ENCODE results near the gene PIGK. TPM values are rescaled to one million over a fixed set of nuclear protein-coding genes. Genes with fewer than 3 reads are reported as not detected.

The PIGK gene
- polyA plus RNA-seq, 3 donors = 4.0 to 24.7 (median 19.4) TPM

DNA sequence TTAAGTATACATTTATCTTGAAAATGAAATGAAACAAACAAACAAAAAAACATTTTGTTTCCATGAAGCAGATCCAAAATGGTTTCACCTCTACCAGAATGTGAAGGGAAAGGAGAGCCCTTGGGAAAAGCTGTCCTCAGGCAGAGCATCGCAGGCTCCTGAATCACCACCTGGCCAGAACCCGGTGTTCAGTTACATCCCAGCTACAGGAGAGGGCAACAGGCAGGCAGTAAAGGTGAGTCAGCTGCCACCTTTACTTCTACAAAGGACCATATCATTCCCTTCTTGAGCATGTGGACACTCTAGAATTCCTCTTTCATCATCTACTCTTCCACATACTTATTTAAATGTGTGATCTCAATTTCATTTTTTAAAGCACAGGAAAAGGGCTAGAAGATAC, 151.2 kb downstream of the PIGK start:
- H3K9me3 ChIP-seq (replicated peaks in 1 of 2; ENCODE audit: control insufficient read depth in 1 of 2, insufficient read depth in 1 of 2, low read length in 2 of 2) = no peaks in the 10 kb centered on the region
- H3K4me1 ChIP-seq (ENCODE audit: control insufficient read depth in 1 of 2, insufficient read depth in 2 of 2, low read length in 2 of 2) = no peaks in the 10 kb centered on the region
- H3K27ac ChIP-seq (ENCODE audit: low read depth in 1 of 2, low read length in 2 of 2) = no peak overlapping the region
- H3K79me2 ChIP-seq (ENCODE audit: insufficient read depth, low read length) = no peaks in the 10 kb centered on the region
- H3K4me3 ChIP-seq (replicated peaks in 1 of 3; ENCODE audit: low read depth in 2 of 3, low read length in 3 of 3) = no peak overlapping the region
- no peak overlapping the region for H3K27ac Mint-ChIP-seq
- no peak overlapping the region for H2AFZ ChIP-seq (ENCODE audit: insufficient read depth, low read depth, low read length, poor library complexity, severe bottlenecking)
- H3K36me3 Mint-ChIP-seq = no peaks in the 10 kb centered on the region
- peaks cover 0 to 4% (median 0%) of the 10 kb centered on the region in 7 donors for H3K9me3 Mint-ChIP-seq
- TF ChIP-seq, protein P1, sequence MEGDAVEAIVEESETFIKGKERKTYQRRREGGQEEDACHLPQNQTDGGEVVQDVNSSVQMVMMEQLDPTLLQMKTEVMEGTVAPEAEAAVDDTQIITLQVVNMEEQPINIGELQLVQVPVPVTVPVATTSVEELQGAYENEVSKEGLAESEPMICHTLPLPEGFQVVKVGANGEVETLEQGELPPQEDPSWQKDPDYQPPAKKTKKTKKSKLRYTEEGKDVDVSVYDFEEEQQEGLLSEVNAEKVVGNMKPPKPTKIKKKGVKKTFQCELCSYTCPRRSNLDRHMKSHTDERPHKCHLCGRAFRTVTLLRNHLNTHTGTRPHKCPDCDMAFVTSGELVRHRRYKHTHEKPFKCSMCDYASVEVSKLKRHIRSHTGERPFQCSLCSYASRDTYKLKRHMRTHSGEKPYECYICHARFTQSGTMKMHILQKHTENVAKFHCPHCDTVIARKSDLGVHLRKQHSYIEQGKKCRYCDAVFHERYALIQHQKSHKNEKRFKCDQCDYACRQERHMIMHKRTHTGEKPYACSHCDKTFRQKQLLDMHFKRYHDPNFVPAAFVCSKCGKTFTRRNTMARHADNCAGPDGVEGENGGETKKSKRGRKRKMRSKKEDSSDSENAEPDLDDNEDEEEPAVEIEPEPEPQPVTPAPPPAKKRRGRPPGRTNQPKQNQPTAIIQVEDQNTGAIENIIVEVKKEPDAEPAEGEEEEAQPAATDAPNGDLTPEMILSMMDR (IDR thresholded peaks at IDR 0.05) = no peak
- peaks cover 0 to 18% (median 2%) of the 10 kb centered on the region in 3 donors for H3K27me3 Mint-ChIP-seq (ENCODE audit: low read depth in 3 of 3)
- DNase-seq = no peak
- no peak overlapping the region for H3K4me3 Mint-ChIP-seq
- 100% methylated on average over 2 of the region's 2 CpGs for WGBS (ENCODE audit: insufficient coverage)
- H3K4me2 ChIP-seq (replicated peaks; ENCODE audit: extremely low read depth, low read length, poor library complexity, severe bottlenecking) = no peak overlapping the region
- peaks cover 6 to 17% of the 10 kb centered on the region in 2 donors for H3K27me3 ChIP-seq (ENCODE audit: control insufficient read depth in 2 of 2, insufficient read depth in 2 of 2, low read length in 2 of 2)
- H3K36me3 ChIP-seq (replicated peaks in 1 of 2; ENCODE audit: control insufficient read depth in 1 of 2, insufficient read depth in 2 of 2, low read length in 2 of 2) = no peaks in the 10 kb centered on the region
- intact Hi-C loops (cut with micrococcal nuclease) = no loop called here
- H3K9ac ChIP-seq (ENCODE audit: insufficient read depth, low read length, poor library complexity, severe bottlenecking) = no peak overlapping the region
- no peaks in the 10 kb centered on the region for H4K20me1 ChIP-seq (ENCODE audit: insufficient read depth, low read length)
- H3K4me1 Mint-ChIP-seq = peaks cover under 1% of the 10 kb centered on the region

DNA sequence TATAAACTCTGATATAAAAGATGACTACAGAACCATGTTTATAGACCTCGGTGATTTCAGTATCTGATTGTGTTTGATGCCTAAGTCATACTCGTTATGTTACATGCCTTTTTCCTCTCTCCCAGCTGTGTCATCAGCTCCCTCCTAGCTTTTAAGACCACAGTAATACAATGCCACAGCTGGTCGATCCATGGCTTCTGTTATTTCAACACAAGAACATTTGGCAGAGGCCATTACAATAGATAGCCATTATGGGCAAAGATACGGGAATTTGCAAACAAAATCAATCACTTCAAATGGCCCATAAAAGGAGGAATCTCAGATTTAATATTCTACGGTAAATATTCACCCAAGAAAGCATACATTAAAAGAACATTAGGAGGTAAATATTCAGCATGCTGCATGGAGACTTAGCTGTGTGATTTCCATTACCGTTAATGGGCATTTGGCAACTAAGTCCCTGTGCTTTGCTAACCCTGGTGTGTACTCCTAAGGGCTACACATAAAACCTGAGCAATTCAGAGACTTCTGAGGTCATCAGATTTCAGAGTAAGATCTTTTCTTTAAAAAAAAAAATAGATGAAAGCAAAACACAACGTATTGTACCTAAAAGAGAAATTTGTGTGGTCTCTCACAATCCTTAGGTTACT, 153.4 kb downstream of the PIGK start:
- no peak overlapping the region for H3K9ac ChIP-seq (ENCODE audit: insufficient read depth, low read length, poor library complexity, severe bottlenecking)
- H3K36me3 ChIP-seq (replicated peaks in 1 of 2; ENCODE audit: control insufficient read depth in 1 of 2, insufficient read depth in 2 of 2, low read length in 2 of 2) = no peaks in the 10 kb centered on the region
- Mint-ChIP-seq H3K36me3 (no peaks in the 10 kb centered on the region), H3K27ac (no peak overlapping the region), H3K4me3 (no peak overlapping the region), H3K4me1 (peaks cover 9% of the 10 kb centered on the region), H3K9me3 (peaks cover 0 to 4% (median 0%) of the 10 kb centered on the region in 7 donors), H3K27me3 (ENCODE audit: low read depth in 3 of 3) (peaks cover 0 to 19% (median 2%) of the 10 kb centered on the region in 3 donors)
- TF ChIP-seq, protein P1 (IDR thresholded peaks at IDR 0.05) = no peak
- H3K4me2 ChIP-seq (replicated peaks; ENCODE audit: extremely low read depth, low read length, poor library complexity, severe bottlenecking) = no peak overlapping the region
- no peak overlapping the region for H3K4me3 ChIP-seq (replicated peaks in 1 of 3; ENCODE audit: low read depth in 2 of 3, low read length in 3 of 3)
- H3K79me2 ChIP-seq (ENCODE audit: insufficient read depth, low read length) = no peaks in the 10 kb centered on the region
- no peak overlapping the region for H2AFZ ChIP-seq (ENCODE audit: insufficient read depth, low read depth, low read length, poor library complexity, severe bottlenecking)
- no peak for DNase-seq
- no peaks in the 10 kb centered on the region for H3K4me1 ChIP-seq (ENCODE audit: control insufficient read depth in 1 of 2, insufficient read depth in 2 of 2, low read length in 2 of 2)
- no peak overlapping the region for H3K27ac ChIP-seq (ENCODE audit: low read depth in 1 of 2, low read length in 2 of 2)
- whole genome bisulfite sequencing (ENCODE audit: insufficient coverage) = 80% methylated on average over 3 of the region's 7 CpGs
- H3K9me3 ChIP-seq (replicated peaks in 1 of 2; ENCODE audit: control insufficient read depth in 1 of 2, insufficient read depth in 1 of 2, low read length in 2 of 2) = no peaks in the 10 kb centered on the region
- H4K20me1 ChIP-seq (ENCODE audit: insufficient read depth, low read length) = no peaks in the 10 kb centered on the region
- peaks cover 6 to 23% of the 10 kb centered on the region in 2 donors for H3K27me3 ChIP-seq (ENCODE audit: control insufficient read depth in 2 of 2, insufficient read depth in 2 of 2, low read length in 2 of 2)
- intact Hi-C loops (cut with micrococcal nuclease) = no loop called here
